Measurements from ENCODE around the gene CLSTN2.

The CLSTN2 gene

GRCh38 chr3:140468407-140468806, 533.4 kb downstream of the CLSTN2 start:
- DNase-seq = no peak

- DNase-seq = no peak
These were observed 534.5 kb downstream of the CLSTN2 start for GRCh38 chr3:140469491-140469890.

GRCh38 chr3:140470211-140470610, 535.2 kb downstream of the CLSTN2 start:
- DNase-seq = no peak

GRCh38 chr3:140470962-140471361, 536.0 kb downstream of the CLSTN2 start:
- DNase-seq = no peak

- DNase-seq = no peak
These were observed 537.5 kb downstream of the CLSTN2 start for GRCh38 chr3:140472306-140473020.

- no peak for DNase-seq
These were observed 552.6 kb downstream of the CLSTN2 start for GRCh38 chr3:140487566-140487965.

GRCh38 chr3:140493271-140493670, 558.3 kb downstream of the CLSTN2 start:
- DNase-seq = no peak

GRCh38 chr3:140494970-140495369, 560.0 kb downstream of the CLSTN2 start:
- DNase-seq = no peak

- DNase-seq = no peak
These were observed 562.3 kb downstream of the CLSTN2 start for GRCh38 chr3:140497331-140497730.

- no peak for DNase-seq
These were observed 564.3 kb downstream of the CLSTN2 start for GRCh38 chr3:140499114-140499757.

- no peak for DNase-seq
These were observed 565.5 kb downstream of the CLSTN2 start for GRCh38 chr3:140500473-140500872.

- no peak for DNase-seq
These were observed 566.2 kb downstream of the CLSTN2 start for GRCh38 chr3:140501061-140501769.

- DNase-seq = no peak
These were observed 566.9 kb downstream of the CLSTN2 start for GRCh38 chr3:140501770-140502364.

GRCh38 chr3:140505213-140505612, 570.2 kb downstream of the CLSTN2 start:
- no peak for DNase-seq

- DNase-seq = no peak
These were observed 570.9 kb downstream of the CLSTN2 start for GRCh38 chr3:140505876-140506275.

- no peak for DNase-seq
These were observed 573.6 kb downstream of the CLSTN2 start for GRCh38 chr3:140508550-140508949.

GRCh38 chr3:140509534-140509933, 574.5 kb downstream of the CLSTN2 start:
- DNase-seq = no peak

- DNase-seq = no peak
These were observed 575.4 kb downstream of the CLSTN2 start for GRCh38 chr3:140510303-140510861.

GRCh38 chr3:140521751-140522445, 586.9 kb downstream of the CLSTN2 start:
- DNase-seq = no peak

- no peak for DNase-seq
These were observed 587.8 kb downstream of the CLSTN2 start for GRCh38 chr3:140522653-140523380.

- no peak for DNase-seq
These were observed 588.6 kb downstream of the CLSTN2 start for GRCh38 chr3:140523600-140523999.

GRCh38 chr3:140527156-140527555, 592.2 kb downstream of the CLSTN2 start:
- no peak for DNase-seq

Measured in activated gamma-delta T cell treated with Interleukin-2 at 50 U/mL for 16 hours (primary cell).